Lower lobe of right lung (tissue), 2 donors: ENCODE data around the gene ADCY3. TPM values are rescaled to one million over a fixed set of nuclear protein-coding genes. Genes with fewer than 3 reads are reported as not detected.

ENCODE experiments used
- ATAC-seq, 2 donors: fragments of 200-7000 bp; cut with Tn5 transposase; one replicate each; pipeline ENCODE4 v1.9.1; 2020 to 2022; ENCODE audit warnings: mild to moderate bottlenecking in 2 of 2, moderate library complexity in 2 of 2
- DNase-seq: peaks from one replicate; pipeline ENCODE4 v3.0.0-alpha.2; 2020
- H3K27ac ChIP-seq: fragments of 200-600 bp; one replicate; pipeline ENCODE4 v1.8.0; 2022
- H3K27me3 ChIP-seq: fragments of 200-600 bp; one replicate; pipeline ENCODE4 v1.8.0; 2022; ENCODE audit warnings: low read depth
- H3K36me3 ChIP-seq: fragments of 200-600 bp; one replicate; pipeline ENCODE4 v1.8.0; 2022; ENCODE audit warnings: mild to moderate bottlenecking
- H3K4me1 ChIP-seq: fragments of 200-600 bp; one replicate; pipeline ENCODE4 v1.8.0; 2022
- H3K4me3 ChIP-seq: fragments of 200-600 bp; one replicate; pipeline ENCODE4 v1.8.0; 2022; ENCODE audit warnings: mild to moderate bottlenecking
- H3K9me3 ChIP-seq: fragments of 200-600 bp; one replicate; pipeline ENCODE4 v1.8.0; 2022
- CTCF ChIP-seq: fragments of 200-600 bp; IDR thresholded peaks from one replicate; pipeline ENCODE4 v1.8.0; 2022; ENCODE audit warnings: antibody characterized with exemption, mild to moderate bottlenecking
- intact Hi-C: fragments of 100-400 bp; cut with DNase I; formaldehyde crosslinking; loops from one replicate; pipeline ENCODE4 v1.11.0; 2022
- total RNA-seq: library from RNA; stranded (reverse); fragmentation: NEBNext Ultra II Directional; extraction: Animal tissue kit (Norgen Biotek cat#: 25700); gene quantifications from one replicate; pipeline ENCODE4 v1.2.1, GENCODE V29; 2021
- donor health status: DM: no; HTN: yes; CAD: no; lungs with severe emphysema.

Gene ADCY3
- total RNA-seq, 1 donor from 2014 or later: 36.1 TPM

- Histone ChIP-seq H3K9me3 (no peaks in the 10 kb centered on the region), H3K36me3 (no peaks in the 10 kb centered on the region), H3K27me3 (no peaks in the 10 kb centered on the region), H3K27ac (no peak overlapping the region), H3K4me1 (no peaks in the 10 kb centered on the region), H3K4me3 (no peak overlapping the region)
- intact Hi-C loops: no loop called here
- ATAC-seq (no peak), DNase-seq (no peak)
- TF ChIP-seq CTCF: no peak
These were observed 15.1 kb upstream of the ADCY3 start for GRCh38 chr2:24935145-24935544.

DNA sequence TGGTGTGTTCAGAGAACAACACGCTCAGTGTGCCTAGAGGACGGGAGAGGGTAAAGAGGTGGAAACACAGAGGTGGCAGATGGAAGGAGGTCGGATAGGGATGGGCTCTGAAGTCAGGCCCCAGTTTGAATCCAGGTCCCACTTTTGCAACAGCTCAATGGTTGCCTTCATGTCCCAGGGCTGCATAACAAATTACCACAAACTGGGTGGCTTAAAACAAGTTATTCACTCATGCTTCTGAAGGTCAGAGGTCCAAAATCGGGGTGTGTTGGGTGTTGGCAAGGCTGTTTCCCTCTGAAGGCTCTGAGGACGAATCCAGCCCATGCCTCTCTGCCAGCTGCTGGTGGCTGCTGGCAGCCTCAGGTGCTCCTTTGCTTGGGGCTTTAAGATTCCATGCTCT is 12.7 kb upstream of the ADCY3 start:
- H3K4me1 ChIP-seq: no peaks in the 10 kb centered on the region
- no peak for ATAC-seq
- no peak for DNase-seq
- intact Hi-C loops: no loop called here
- no peak overlapping the region for H3K27ac ChIP-seq
- no peaks in the 10 kb centered on the region for H3K9me3 ChIP-seq
- no peaks in the 10 kb centered on the region for H3K36me3 ChIP-seq
- H3K4me3 ChIP-seq: no peak overlapping the region
- H3K27me3 ChIP-seq: no peaks in the 10 kb centered on the region
- no peak for TF ChIP-seq CTCF

GRCh38 chr2:24930768-24931167 is 10.7 kb upstream of the ADCY3 start:
- Histone ChIP-seq H3K9me3 (no peaks in the 10 kb centered on the region), H3K4me3 (no peak overlapping the region), H3K4me1 (peaks cover 11% of the 10 kb centered on the region), H3K27me3 (peaks cover 3% of the 10 kb centered on the region), H3K27ac (no peak overlapping the region), H3K36me3 (no peaks in the 10 kb centered on the region)
- DNase-seq (no peak), ATAC-seq (no peak)
- TF ChIP-seq CTCF: no peak
- intact Hi-C loops: no loop called here

DNA sequence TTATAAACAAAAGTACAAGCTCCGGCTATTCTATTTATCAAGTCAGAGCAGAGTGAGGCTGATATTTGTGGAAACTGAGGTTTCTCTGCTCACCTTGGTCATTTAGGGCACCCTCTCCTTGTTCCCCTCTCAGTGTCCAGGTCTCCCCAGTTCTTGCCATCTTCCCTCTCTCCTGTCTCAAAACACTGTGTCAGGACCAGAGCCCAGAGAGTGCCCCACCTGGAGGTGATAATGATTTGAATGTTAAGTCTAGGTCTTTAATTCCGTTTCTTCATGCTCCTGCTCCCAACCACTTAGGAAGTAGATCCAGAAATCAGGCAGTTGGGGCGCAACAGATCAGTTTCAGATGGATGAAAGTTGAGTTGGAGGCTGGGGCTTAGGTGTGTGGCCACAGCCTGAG is 9.2 kb upstream of the ADCY3 start:
- no peak overlapping the region for H3K27ac ChIP-seq
- peaks cover 11% of the 10 kb centered on the region for H3K4me1 ChIP-seq
- no peak overlapping the region for H3K4me3 ChIP-seq
- DNase-seq (no peak), ATAC-seq (no peak)
- intact Hi-C loops: no loop called here
- H3K27me3 ChIP-seq: peaks cover 3% of the 10 kb centered on the region
- TF ChIP-seq CTCF: no peak
- no peaks in the 10 kb centered on the region for H3K36me3 ChIP-seq
- no peaks in the 10 kb centered on the region for H3K9me3 ChIP-seq

DNA sequence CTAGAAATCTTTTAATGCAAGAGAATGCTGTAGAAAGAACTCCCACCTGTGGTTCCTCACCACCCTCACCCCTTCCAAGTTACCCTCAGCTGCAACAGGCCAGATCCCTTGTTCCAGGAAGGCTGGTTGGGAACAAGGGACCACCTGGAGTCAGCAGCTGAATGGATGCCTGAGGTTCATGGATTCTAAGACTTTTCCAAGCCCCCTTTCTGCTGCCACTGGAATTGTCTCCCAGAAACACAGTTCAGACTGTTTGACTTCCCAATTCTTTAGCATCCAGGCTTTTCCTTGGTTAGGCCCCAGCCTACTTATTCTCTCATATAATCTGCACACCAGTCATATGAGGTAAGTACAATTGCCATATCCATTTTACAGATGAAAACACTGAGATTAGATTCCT is 8.0 kb upstream of the ADCY3 start:
- peaks cover 3% of the 10 kb centered on the region for H3K27me3 ChIP-seq
- H3K9me3 ChIP-seq: no peaks in the 10 kb centered on the region
- no peak overlapping the region for H3K27ac ChIP-seq
- ATAC-seq (no peak), DNase-seq (no peak)
- TF ChIP-seq CTCF: no peak
- intact Hi-C loops: no loop called here
- H3K4me1 ChIP-seq: peaks cover 11% of the 10 kb centered on the region
- no peaks in the 10 kb centered on the region for H3K36me3 ChIP-seq
- no peak overlapping the region for H3K4me3 ChIP-seq
